ENCODE results near the gene DUOX1.
"Not testable (repeated sequence)": the region's sequence is repeated elsewhere in the genome, so short reads cannot be mapped to it uniquely, and the experiment has no call there.

DUOX1 gene

DNA sequence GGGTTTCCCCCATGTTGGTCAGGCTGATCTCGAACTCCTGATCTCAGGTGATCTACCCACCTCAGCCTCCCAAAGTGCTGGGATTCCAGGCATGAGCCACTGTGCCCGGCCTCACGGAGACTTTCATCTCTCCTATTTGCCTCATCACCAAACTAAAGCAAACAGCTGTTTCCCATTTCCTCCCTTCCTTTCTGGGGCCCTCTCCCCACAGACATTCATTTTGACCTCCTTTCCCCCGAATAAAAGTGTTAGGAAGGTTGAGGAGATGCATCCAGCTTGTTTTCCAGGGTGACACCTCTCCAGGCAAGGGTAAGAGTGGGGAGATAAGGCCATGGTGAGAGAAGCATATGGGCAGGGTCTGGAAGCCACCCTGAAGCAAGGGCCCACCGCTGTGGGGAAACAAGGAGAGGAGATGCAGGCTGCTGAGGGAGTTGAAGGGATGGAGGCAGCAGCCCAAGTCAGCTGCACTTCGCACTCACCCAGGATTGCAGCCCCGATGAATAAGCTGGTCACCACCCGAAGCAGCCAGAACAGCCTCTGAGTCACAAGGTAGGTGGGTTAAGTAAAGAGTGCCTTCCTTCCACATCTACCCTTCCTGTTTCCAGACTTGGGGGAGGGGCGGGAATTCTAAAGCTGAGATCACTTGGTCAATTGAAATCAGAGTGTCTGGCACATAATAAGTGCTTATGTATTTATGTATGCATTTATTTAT lies 7.9 kb upstream of the DUOX1 start:
- DNase-seq = no peak

DNA sequence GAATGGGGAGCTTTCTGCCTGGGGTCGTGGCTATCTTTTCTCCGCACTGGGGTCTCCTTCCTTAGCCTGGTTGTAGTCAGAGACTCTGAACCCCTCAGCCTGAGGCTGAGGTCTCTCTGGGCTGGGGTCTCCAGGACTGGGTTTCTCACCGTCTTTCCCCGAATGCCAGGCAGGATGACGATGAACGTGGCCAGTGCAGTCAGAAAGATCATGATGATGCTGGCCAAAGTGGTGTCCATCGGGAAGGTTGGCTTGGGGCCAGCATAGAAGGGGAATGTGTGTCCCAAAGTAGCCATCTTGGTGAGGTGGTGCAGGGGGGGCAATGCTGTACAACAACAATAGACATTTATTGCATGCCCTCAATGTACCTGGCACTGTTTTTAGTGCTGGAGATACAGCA lies 7.1 kb upstream of the DUOX1 start:
- no peak for DNase-seq

DNA sequence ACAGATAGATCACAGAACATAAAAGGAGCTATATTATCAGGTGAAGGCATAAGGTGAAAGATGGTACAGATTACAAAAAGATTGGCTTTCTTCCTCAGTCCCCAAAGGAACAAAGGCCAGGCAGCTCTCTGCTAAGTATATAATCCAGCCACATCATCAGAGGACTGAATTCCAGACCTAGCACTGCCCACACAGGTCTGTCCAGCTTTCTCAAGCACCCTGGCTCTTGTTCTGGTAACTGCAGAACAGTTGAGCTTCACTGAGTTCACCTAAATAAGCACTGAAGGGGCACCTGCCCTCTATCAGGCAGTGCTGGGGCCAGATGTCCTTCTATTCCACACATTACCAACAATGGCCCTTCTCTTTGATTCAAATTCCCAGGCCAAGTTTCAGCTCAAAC lies 6.4 kb upstream of the DUOX1 start:
- no peak for DNase-seq

DNA sequence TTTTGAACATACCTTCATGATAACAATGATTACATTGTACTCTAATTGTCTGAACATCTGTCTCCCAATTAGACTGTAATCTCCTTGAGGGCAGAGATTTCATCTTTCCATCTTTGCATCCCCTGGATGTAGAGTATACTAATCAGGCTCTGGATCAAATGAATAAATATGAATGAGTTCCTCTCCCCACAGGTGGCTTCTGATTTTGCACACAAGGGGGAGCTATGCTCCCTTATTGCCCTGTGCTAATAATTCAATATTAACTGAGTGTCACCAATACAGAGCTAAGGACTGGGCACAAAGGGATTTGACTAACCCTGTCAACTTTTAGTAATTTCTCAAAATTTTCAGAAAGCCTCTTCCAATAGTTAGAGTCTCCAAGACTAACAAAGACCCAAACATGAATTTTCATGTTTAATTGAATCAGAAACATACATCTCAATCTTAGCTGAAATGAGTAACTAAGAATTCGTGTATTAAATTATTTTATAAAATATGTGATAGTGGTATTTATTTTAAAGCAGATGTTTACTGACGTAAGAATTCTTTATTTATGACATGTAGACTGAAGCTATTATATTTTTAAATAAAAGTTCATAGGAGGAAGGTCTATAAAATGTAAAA lies 3.1 kb upstream of the DUOX1 start:
- DNase-seq = no peak

DNA sequence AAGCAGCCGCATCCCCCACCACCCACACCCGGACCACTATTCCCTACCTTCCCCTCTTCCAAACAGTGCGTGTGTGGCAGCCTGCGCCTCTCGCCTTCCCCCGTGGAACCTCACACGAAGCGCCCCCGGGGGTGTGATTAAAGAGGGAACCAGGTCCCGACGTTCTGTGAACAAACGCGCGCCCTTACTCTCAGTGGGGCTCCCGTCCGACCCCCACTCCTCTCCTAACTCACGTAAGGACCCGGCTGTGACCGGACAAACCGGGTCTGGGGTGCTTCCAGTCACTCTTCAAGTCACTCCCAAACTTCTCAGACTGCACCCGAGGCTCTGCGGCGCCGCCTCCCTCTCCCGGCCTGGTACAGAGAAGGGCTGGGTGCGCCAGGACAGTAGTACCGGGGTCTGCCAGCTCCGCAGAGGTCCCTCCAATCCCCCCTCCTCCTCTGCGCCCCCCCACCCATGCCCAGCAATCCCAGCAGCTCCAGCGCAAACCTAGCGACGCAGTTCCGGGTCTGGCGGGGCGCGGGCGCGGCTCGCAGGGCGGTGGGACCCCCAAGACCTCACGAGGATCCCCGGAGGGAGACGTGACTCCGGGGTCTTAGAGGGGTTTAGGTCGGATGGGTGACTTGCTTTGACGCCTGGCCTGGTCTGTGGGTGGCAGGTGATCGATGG lies 689 bp upstream of the DUOX1 start:
- no peak for DNase-seq

DNA sequence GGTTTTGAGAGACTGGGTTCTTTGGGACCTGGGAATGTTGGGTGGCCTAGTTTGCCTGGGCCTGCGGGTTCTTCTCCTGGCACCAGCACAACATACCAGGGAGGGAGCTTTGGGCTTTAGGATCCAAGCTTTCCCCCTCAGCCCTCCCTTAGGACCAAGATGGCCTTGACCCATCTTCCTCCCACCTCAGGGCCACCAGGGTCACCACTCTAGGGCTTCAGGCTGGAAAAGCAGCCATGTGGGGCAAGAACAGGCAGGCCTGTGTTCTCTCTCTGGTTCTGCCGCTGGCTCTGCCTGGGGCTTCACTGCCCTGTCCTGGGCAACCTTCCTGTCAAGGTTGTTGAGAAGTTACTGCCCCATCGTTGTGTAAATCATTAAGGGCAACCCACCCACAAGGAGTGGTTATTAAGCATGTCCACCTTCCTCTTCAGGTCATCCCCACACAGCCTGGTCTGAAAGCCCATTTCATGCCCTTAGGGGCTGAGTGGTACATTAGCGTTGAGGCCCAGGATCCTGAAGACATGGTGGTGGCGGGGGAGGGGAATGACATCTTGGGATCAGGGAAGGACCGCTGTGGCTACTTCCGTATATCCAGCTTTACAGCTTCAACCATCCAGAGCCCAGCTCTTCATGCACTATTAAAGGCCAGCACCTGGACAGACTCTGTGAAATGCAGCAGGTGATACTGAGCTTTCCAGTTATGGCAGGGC lies 652 bp downstream of the DUOX1 start:
- no peak for DNase-seq

DNA sequence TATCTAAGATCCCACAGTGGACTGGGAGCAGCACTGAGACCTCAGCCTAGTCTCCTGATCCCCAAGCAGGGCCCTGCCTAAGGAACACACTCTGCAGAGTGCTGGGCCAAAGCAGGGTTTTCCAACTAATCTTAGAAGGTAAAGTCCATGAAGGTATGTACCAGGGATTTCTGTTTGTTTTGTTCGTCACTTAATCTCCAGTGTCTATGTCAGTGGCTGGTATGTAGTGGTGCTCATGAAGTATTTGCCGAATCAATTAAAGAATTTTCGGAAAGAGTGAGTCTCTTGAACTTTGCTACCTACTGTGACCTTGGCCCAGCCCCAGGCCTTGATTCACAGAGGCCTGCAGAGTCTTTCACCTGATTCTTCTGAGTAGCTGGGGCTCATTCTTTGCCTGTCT lies 1.7 kb downstream of the DUOX1 start:
- no peak for DNase-seq

DNA sequence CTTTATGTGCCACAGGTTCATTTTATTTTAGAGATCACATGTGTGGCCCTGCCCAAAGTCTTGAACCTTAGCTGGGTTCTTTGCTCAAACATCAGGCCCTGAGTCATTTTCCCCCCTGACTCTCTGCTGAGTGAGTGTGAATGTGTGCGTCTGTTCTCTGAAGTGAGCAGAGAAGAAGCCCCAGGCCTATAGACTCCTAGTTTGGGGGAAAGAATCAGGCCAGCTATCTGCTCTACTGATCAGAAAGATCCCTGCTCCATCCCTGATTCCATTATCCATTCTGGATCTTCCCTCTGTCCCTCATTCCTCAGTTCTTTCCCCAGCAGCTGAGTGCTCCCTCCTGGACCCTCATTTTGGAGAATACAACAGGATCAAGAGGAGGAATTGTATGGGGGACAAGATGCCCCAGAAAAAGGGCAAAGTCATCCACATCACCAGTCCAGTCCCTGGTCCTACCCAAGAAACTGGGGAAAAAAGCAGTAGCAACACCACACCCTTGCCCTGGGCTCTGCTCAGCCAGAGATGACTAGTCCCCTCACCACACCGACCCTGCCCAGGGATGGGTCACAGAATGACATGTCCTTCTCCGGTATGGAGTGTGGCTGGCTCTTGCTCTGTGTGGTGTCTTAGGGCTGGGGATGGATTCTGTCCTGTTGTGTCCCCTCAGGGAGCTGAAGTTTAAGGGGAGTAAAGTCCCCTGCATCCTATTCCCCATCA lies 3.2 kb downstream of the DUOX1 start:
- no peak for DNase-seq

DNA sequence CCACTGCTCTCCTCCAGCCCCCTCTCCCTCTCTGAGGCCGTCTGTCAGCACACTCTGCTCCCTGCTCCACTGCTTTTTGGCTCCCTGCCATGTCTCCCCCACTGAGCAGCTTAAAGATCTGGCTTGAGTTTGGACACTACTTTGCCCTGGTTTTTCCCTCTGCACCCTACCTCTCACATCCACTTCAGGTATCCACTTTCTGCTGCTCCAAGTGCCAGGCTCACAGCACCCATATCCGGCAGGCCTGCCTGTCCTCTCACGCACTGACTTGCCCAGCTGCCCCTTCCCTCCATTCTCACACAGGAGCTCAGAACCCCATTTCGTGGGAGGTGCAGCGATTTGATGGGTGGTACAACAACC lies 3.7 kb downstream of the DUOX1 start:
- DNase-seq = no peak

DNA sequence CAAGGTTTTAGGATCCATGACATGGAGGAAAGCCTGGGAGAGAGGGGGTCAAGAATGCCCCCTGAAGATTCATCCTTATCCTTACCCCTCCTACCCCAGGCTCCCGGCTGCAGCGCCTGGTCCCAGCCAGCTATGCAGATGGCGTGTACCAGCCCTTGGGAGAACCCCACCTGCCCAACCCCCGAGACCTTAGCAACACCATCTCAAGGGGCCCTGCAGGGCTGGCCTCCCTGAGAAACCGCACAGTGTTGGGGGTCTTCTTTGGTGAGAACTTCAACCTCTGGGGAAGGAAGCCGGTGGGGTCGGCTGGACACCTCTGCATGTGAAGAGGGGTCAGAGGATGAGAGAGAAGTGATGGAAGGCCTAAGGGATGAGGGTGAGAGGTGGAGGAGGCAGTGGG lies 4.3 kb downstream of the DUOX1 start:
- DNase-seq = no peak

DNA sequence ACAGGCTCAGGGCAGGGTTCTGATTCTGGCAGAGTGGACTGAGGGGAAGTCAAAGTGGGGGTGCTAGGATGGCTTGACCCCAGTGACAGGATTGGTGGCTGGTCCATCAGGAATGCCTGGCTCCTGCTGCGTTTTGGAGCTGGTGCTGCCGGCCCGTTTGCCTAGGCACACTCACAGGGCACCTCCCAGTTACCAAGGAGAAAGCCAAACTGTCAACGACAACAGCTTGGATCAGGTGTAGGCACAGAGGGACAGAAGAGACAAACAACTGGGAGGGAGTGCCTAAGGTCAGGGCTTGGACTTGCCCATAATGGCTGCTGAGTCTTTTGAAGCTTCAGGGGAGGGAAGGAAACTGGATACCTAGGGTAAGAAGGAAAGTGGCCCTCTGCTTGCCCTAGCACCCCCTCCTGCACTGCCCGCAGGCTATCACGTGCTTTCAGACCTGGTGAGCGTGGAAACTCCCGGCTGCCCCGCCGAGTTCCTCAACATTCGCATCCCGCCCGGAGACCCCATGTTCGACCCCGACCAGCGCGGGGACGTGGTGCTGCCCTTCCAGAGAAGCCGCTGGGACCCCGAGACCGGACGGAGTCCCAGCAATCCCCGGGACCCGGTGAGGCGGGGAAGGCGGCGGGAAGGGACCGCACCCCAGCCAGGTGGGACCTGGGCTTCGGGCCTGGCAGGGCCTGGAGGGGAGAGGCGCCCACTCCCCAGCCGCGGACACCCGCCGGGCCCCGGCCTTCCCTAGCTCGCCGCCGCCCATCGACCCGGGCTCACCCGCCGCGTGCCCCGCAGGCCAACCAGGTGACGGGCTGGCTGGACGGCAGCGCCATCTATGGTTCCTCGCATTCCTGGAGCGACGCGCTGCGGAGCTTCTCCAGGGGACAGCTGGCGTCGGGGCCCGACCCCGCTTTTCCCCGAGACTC lies 5.1 kb downstream of the DUOX1 start:
- no peak for DNase-seq

DNA sequence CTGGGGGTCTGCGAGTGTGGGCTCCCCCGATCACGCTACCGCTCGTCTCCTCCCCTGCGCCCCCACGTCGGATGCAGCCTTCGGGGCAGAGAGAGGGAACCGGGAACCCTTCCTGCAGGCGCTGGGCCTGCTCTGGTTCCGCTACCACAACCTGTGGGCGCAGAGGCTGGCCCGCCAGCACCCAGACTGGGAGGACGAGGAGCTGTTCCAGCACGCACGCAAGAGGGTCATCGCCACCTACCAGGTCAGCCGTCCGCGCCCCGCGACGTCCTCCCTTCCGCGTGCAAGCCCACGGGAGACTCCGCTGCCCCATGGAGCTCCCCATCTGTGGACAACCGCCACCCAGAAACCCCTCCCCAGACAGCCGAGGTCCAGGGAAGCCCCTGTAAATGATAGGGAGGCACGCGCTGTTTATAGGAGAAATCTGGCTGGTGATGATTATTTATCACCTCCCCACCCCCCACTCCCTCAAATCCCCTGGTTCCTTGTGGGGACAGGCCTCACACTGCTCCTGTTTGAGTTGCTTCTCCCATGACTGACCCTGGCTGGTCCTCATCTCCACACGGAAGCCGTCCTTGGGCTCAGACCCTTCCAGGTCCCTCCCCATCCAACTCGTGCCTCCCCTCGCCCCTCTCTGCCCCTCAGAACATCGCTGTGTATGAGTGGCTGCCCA lies 6.0 kb downstream of the DUOX1 start:
- not testable (repeated sequence) for DNase-seq

DNA sequence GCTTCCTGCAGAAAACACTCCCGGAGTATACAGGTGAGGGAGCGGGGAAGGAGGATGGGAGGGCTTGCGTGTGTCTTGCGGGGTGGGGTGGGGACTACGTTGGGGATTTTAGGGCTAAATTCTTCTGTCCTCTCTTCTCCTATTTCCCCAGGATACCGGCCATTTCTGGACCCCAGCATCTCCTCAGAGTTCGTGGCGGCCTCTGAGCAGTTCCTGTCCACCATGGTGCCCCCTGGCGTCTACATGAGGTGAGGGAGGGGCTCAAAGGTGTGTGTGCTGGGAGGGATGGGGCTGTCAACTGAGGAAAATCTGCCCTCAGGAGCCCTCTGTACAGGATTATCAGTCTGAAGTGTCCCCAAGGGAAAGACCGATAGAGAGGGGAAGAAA lies 6.6 kb downstream of the DUOX1 start:
- no peak for DNase-seq

DNA sequence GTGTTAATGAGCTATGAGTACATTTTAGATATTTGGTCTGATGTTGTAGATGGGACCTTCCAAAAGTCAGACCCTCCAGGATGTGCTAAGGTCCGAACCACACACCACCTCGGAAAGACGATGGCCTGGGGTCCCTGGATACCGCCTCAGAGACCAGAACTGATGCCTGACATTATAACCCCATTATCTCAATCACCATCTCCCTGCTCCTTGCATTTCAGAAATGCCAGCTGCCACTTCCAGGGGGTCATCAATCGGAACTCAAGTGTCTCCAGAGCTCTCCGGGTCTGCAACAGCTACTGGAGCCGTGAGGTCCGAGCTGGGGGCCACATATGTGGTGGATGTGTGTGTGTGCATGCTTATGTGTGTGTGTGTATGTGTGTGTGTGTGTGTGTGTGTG lies 7.9 kb downstream of the DUOX1 start:
- no peak for DNase-seq

DNA sequence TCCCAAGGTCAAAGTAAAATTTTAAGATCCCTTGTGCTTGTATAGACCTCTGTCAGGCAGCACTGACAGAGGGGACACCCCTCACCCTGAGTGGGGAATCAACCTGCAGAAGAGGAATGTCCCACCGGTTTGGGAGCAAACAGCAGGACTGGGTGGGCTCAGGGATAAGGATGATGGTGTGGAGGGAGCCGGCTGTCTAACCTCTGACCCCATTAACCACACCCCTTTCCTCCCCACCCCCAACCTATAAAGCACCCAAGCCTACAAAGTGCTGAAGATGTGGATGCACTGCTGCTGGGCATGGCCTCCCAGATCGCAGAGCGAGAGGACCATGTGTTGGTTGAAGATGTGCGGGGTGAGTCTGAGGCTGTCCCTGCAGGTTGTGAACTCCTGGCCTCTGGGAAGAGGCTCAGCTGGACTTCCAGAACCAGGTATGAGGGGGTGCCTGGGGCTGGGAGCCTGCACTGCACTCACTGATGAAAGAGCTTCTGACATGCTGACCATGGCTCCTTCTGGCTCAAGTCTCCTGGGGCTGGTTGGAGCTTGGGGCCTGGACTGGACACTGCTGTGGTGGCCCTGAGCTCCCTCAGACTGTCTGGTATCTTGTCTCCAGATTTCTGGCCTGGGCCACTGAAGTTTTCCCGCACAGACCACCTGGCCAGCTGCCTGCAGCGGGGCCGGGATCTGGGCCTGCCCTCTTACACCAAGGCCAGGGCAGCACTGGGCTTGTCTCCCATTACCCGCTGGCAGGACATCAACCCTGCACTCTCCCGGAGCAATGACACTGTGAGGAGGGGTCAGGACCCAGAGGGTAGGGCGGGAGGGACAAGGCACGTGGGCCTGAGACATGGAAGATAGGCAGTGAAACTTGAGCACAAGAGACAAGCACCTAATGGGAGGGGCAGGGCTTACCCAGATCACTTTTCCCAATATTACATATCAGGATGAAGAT lies 9.3 kb downstream of the DUOX1 start:
- no peak for DNase-seq

DNA sequence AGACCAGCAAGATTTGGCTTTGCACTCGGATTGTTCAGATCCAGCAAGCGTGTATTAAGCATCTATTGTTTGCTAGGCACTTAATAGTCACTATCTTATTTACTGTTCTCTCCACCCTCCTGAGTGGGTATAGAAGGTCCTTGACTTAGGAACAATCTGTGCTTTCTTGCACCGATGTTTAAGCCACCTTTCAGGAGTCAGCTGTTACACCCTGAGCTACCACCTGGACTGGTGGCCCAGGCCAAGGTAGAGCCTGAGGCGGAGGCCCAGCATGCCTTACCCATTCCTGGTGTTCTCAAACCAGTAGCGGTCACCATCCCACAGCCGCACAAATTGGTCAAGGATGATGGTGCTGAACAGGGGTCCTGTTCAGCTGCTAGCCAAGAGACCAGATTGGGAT lies 10.0 kb downstream of the DUOX1 start:
- DNase-seq = no peak

DNA sequence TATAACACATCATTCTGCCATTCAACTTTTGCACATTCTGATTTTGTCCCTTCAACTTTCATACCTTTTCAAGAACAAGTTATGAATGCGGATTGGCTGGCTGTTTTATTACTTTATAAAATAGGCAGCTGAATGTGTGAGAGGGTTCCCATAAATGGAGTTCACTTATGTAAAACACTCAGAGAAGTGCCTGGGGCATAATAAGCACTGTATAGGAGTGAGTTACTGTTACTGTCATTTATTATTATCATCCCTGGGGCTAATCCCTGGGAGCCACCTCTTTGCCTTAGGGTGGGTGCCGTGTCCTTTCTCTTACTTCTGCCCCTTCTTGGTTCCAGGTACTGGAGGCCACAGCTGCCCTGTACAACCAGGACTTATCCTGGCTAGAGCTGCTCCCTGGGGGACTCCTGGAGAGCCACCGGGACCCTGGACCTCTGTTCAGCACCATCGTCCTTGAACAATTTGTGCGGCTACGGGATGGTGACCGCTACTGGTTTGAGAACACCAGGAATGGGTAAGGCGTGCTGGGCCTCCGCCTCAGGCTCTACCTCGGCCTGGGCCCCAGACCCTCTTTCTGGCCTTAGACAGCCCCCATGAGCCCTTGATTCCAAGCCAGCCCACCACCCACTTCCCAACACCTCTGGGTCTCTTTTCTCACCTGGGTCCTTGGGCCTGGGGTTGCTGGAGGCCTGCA lies 10.9 kb downstream of the DUOX1 start:
- DNase-seq = no peak

DNA sequence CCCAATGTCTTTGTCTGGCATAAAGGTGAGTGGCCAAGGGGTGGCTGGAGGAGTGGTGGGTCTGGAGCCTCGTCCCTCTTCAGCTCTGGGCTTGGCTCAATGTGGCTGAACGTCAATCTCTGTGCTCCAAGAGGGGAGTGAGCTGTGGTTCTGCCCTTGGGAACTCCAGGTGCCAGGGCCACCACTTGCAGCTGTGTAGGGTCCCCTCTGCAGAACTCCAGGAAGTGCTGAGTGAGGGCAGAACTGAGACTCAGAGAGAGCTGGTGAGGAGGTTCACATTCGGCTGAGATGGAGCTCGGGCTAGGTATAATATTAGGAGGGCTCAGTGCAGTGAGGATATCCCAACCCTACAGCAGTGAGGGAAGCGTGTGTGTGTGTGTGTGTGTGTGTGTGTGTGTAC lies 11.6 kb downstream of the DUOX1 start:
- no peak for DNase-seq

DNA sequence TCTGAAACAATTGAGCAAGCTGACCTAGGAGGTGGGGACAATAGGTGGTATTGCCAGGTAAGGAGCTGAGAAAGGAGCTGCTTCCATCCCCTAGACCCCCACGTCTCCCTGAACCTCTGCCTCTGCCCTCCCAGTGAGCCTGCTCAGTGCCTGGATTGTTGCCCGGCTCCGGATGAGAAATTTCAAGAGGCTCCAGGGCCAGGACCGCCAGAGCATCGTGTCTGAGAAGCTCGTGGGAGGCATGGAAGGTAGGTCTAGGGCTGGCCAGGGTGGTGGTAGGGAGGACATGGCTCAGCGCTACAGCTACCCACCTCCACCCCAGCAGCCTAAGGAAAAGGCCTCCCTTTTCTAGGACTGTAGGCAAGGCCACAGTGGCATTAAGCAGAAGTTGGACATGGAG lies 13.3 kb downstream of the DUOX1 start:
- no peak for DNase-seq

DNA sequence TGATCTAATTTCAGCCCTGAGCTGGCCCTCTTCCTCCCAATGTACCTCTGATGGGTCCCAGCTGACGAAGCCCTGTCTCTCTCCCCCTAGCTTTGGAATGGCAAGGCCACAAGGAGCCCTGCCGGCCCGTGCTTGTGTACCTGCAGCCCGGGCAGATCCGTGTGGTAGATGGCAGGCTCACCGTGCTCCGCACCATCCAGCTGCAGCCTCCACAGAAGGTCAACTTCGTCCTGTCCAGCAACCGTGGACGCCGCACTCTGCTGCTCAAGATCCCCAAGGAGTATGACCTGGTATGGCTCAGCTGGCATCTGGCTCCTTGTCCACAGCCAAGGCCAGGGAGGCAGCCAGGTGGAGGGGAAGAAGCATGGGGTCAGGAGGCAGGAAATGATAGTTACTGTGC lies 14.2 kb downstream of the DUOX1 start:
- DNase-seq = no peak

Data from NCI-H1417 treated with DMSO at 0.1 percent for 48 hours (cell line).